Spinal cord (tissue), 10 donors: ENCODE results near the gene TMEM69. TPM values are rescaled to one million over a fixed set of nuclear protein-coding genes. Genes with fewer than 3 reads are reported as not detected.

Experiments used
- DNase-seq, 6 donors: peaks; one replicate each; pipeline versions ENCODE4 v3.0.0 to v3.0.0-alpha.2; 2013 to 2015; ENCODE audit warnings: low spot score in 6 of 6, low read depth in 4 of 6
- H3K27ac ChIP-seq: one replicate; pipeline ENCODE4 v1.5.1; 2013; ENCODE audit warnings: low read depth, low read length, control low read depth
- H3K27me3 ChIP-seq: one replicate; pipeline ENCODE4 v1.6.1; 2013; ENCODE audit warnings: low read length; ENCODE audit not compliant: control insufficient read depth, insufficient read depth
- H3K36me3 ChIP-seq: one replicate; pipeline ENCODE4 v1.6.1; 2013; ENCODE audit warnings: low read length; ENCODE audit not compliant: control insufficient read depth, insufficient read depth
- H3K4me1 ChIP-seq: one replicate; pipeline ENCODE4 v1.6.1; 2013; ENCODE audit warnings: low read length; ENCODE audit not compliant: control insufficient read depth, insufficient read depth
- H3K4me3 ChIP-seq: one replicate; pipeline ENCODE4 v1.5.1; 2013; ENCODE audit warnings: low read depth, low read length, control low read depth
- H3K9me3 ChIP-seq: one replicate; pipeline ENCODE4 v1.6.1; 2013; ENCODE audit warnings: low read length; ENCODE audit not compliant: control insufficient read depth, insufficient read depth
- WGBS: methylation state at CpG from one replicate; pipeline ENCODE4 v1.1.5; 2013; ENCODE audit warnings: missing lambda C conversion rate; ENCODE audit not compliant: insufficient coverage; 5-methylcytosine and 5-hydroxymethylcytosine counted together
- long read RNA-seq, 4 donors: transcript quantifications; one replicate each; lab custom pipeline, GENCODE V29; 2026
- polyA plus RNA-seq, 2 donors: library from polyadenylated mRNA; unstranded; fragments of 120-200 nt; gene quantifications; one replicate each; pipeline ENCODE4 v1.2.1, GENCODE V29; 2013; ENCODE audit not compliant: insufficient read length in 2 of 2
- total RNA-seq, 2 donors: library from RNA; depleted of rRNA in 1 of 2; stranded (reverse); fragments of 120-200 nt in 1 of 2; fragments of >200 nt in 1 of 2; gene quantifications; one replicate each; pipeline versions ENCODE4 v1.2.3 to v1.2.4, GENCODE V29; 2013 to 2014
- donor health status: healthy.

The TMEM69 gene, protein sequence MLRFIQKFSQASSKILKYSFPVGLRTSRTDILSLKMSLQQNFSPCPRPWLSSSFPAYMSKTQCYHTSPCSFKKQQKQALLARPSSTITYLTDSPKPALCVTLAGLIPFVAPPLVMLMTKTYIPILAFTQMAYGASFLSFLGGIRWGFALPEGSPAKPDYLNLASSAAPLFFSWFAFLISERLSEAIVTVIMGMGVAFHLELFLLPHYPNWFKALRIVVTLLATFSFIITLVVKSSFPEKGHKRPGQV
- total RNA-seq (10 to 100 TPM; 14.2 to 24.3 TPM), polyA plus RNA-seq (10 to 100 TPM; 27.9 to 30.7 TPM)
- long read RNA-seq, donor 1, transcript TMEM69-202 (2 exons, 722 nt): minor isoform, 7 of 15 reads
- long read RNA-seq, donor 1, transcript TMEM69-201 (3 exons, 2,439 nt): major isoform, 8 of 15 reads
- long read RNA-seq, donor 1, partial matches to known transcripts: 0 of 15 reads
- long read RNA-seq, donor 1, other reads (novel, unspliced or antisense): 0 of 15 reads
- long read RNA-seq, donor 2, transcript TMEM69-201 (3 exons, 2,439 nt): major isoform, 6 of 8 reads
- long read RNA-seq, donor 2, partial matches to known transcripts: 0 of 8 reads
- long read RNA-seq, donor 2, other reads (novel, unspliced or antisense): 0 of 8 reads
- long read RNA-seq, donor 3, transcript TMEM69-201 (3 exons, 2,439 nt): major isoform, 7 of 9 reads
- long read RNA-seq, donor 3, partial matches to known transcripts: 0 of 9 reads
- long read RNA-seq, donor 3, other reads (novel, unspliced or antisense): 0 of 9 reads
- long read RNA-seq, donor 4, transcript TMEM69-201 (3 exons, 2,439 nt): major isoform, 14 of 15 reads
- long read RNA-seq, donor 4, partial matches to known transcripts: 0 of 15 reads
- long read RNA-seq, donor 4, other reads (novel, unspliced or antisense): 0 of 15 reads

- peak within 1 kb of the TSS; percentile 100 for H3K4me3 ChIP-seq
- H3K9me3 ChIP-seq: no peaks in the 10 kb centered on the region
- H3K4me1 ChIP-seq: peaks cover 29% of the 10 kb centered on the region
- H3K27ac ChIP-seq: peak within 1 kb of the TSS; percentile 100
- H3K27me3 ChIP-seq: no peaks in the 10 kb centered on the region
- WGBS: 2% methylated on average over 17 of the region's 24 CpGs
- peaks cover 14% of the 10 kb centered on the region for H3K36me3 ChIP-seq
- DNase-seq: peak; percentile 77 to 96 (median 86)
Measured at GRCh38 chr1:45687754-45688740, at the start of gene TMEM69. TSS of gene TMEM69 (plus strand) at chr1:45688181. CDS start at chr1:45691069, 2,888 bp downstream.

GRCh38 chr1:45640293-45640692, 47.7 kb upstream of the TMEM69 start:
- Histone ChIP-seq H3K36me3 (peaks cover 25% of the 10 kb centered on the region), H3K4me1 (no peaks in the 10 kb centered on the region), H3K9me3 (no peaks in the 10 kb centered on the region), H3K27ac (no peak overlapping the region), H3K27me3 (no peaks in the 10 kb centered on the region), H3K4me3 (no peak overlapping the region)
- DNase-seq: no peak
- no CpG with 5 or more reads among the region's 1 CpG for WGBS

DNA sequence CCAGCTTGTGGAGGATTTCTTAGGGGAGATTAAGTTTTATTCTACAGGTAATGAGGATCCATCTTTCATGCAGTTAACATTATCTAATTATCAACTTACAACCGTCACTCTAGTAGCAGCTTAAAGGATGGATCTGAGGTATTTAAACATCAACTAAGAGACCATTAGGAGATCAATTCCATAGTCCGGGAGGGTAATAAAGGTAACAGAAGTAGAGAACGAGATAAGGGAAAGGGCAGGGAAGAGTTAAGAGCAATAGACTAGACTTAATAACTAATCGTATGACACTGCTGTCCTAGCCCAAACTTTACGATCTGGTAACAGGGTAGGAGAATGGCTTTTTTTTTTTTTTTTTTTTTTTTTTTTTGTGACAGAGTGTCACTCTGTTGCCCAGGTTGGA, 44.7 kb upstream of the TMEM69 start:
- no peaks in the 10 kb centered on the region for H3K27me3 ChIP-seq
- peaks cover 24% of the 10 kb centered on the region for H3K36me3 ChIP-seq
- no peak overlapping the region for H3K27ac ChIP-seq
- WGBS: no CpG with 5 or more reads among the region's 5 CpGs
- H3K9me3 ChIP-seq: no peaks in the 10 kb centered on the region
- no peak for DNase-seq
- H3K4me1 ChIP-seq: no peaks in the 10 kb centered on the region
- H3K4me3 ChIP-seq: no peak overlapping the region

GRCh38 chr1:45643978-45644377, 44.0 kb upstream of the TMEM69 start:
- Histone ChIP-seq H3K36me3 (peaks cover 25% of the 10 kb centered on the region), H3K4me1 (no peaks in the 10 kb centered on the region), H3K9me3 (no peaks in the 10 kb centered on the region), H3K27me3 (no peaks in the 10 kb centered on the region), H3K4me3 (no peak overlapping the region), H3K27ac (no peak overlapping the region)
- no peak for DNase-seq

- Histone ChIP-seq H3K4me3 (no peak overlapping the region), H3K27me3 (no peaks in the 10 kb centered on the region), H3K36me3 (peaks cover 18% of the 10 kb centered on the region), H3K9me3 (no peaks in the 10 kb centered on the region), H3K4me1 (no peaks in the 10 kb centered on the region), H3K27ac (no peak overlapping the region)
- DNase-seq: no peak
- WGBS: no CpG with 5 or more reads among the region's 2 CpGs
Measured at GRCh38 chr1:45644661-45645060, 43.3 kb upstream of the TMEM69 start.

- no peak overlapping the region for H3K4me3 ChIP-seq
- no peak for DNase-seq
- 89% methylated on average over 8 of the region's 9 CpGs for WGBS
- H3K27ac ChIP-seq: no peak overlapping the region
- no peaks in the 10 kb centered on the region for H3K27me3 ChIP-seq
- no peaks in the 10 kb centered on the region for H3K9me3 ChIP-seq
- peaks cover 15% of the 10 kb centered on the region for H3K36me3 ChIP-seq
- no peaks in the 10 kb centered on the region for H3K4me1 ChIP-seq
Measured at GRCh38 chr1:45647248-45648021, 40.5 kb upstream of the TMEM69 start.

DNA sequence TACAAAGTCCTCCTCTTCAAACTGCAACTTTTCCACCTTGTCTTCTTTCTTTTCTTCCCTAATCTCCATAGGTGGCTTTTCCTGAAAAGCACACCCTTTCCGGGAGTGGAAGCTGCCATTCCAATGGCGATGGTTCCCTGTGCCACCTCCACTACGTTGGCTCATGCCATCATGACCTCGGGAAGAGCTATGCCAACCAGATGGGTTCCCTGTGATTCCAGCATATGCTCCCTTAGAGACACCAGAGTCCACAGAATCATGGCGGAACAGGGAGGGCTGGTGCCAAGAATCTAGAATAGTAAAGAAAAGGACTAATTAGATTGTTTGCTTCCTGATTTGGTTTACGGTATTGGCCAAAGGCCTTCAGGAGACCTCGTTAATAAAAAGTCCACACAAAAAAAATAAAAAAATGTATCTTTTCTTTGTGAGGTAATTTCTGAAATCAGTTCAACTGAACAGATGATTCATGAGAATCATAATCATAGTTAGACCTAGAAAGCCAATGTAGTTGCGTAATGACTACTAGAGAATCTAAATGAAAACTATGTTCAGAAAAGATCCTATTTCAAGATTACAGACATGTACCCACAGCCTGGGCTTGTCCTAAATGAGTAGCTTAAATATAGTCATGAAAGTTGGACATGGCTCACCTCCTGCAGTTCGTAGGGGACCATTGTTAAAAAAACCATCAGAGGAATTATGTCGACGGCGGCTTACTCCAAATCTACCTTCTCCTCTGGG, 33.3 kb upstream of the TMEM69 start:
- Histone ChIP-seq H3K36me3 (peaks cover 45% of the 10 kb centered on the region), H3K27me3 (no peaks in the 10 kb centered on the region), H3K27ac (no peak overlapping the region), H3K4me3 (no peak overlapping the region), H3K9me3 (no peaks in the 10 kb centered on the region), H3K4me1 (no peaks in the 10 kb centered on the region)
- DNase-seq: no peak
- 100% methylated on average over 3 of the region's 12 CpGs for WGBS

DNA sequence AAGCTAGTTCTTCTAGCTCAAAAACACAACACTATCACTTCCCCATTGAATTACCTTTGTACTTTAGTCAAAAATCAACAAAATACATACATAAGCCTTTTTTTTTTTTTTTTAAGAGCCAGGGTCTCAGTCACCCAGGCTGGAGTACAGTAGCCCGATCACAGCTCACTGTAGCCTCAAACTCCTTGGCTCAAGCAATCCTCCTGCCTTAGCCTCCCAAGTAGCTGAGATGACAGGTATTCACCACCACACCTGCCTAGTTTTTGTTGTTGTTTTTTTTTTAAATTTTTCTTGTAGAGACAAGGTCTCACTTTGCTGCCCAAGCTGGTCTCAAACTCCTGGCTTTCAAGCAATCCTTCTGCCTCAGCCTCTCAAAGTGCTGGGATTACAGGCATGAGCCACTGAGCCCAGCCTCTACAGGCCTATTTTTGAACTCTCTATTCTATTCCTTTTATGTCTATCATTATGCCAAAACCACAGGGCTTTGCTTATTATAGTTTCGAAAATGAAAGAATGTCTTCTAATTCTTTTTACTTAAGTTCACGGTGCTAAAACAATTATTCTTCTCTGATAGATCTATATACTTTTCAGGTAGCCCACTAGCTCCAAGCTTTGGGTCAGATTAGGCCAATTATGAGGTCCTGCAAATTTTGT, 31.3 kb upstream of the TMEM69 start:
- H3K36me3 ChIP-seq: peaks cover 38% of the 10 kb centered on the region
- H3K4me3 ChIP-seq: no peak overlapping the region
- WGBS: no CpG with 5 or more reads among the region's 3 CpGs

More for the DNA sequence above, 31.3 kb upstream of the TMEM69 start:
- Histone ChIP-seq H3K27me3 (no peaks in the 10 kb centered on the region), H3K27ac (no peak overlapping the region), H3K9me3 (no peaks in the 10 kb centered on the region), H3K4me1 (no peaks in the 10 kb centered on the region)
- DNase-seq: no peak
